ENCODE data around the gene TMEM167B. TPM values are rescaled to one million over a fixed set of nuclear protein-coding genes. Genes with fewer than 3 reads are reported as not detected.

The TMEM167B gene
- total and polyA plus RNA-seq, 2 of the 4 experiments (the other 2 are of a cell fraction) = 21.6 to 32.1 TPM

DNA sequence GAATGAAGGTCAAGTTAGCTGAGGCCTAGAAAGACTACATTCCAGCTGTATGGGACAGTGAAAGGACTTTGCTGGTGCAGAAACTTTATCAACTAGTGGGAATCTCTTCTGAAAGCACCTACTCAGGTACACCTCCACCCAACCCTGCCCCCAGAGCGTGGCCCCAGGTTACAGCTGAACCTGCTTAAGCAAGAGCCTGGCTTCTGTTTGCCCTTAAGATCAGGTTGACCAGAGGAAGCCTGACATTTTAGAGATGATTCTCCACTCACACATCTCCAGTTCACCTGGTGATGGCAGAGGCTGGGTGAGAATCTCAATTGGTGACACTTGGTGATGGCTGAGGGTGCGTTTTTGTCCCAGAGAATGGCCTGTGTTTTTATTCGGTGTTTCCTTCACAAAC lies 47.4 kb downstream of the TMEM167B start:
- ChIA-PET CTCF (interaction anchor here (0.6 kb wide), 1 partner anchor 62 kb away, joined by 3 read pairs; no protein-coding TSS in a partner anchor), POLR2A (ENCODE audit: unreplicated experiment) (no interaction called here)
- no peak overlapping the region for H4K8ac ChIP-seq (ENCODE audit: low read depth in 2 of 2, low read length in 2 of 2)
- H3K4me2 ChIP-seq (ENCODE audit: low read depth, low read length) = no peak overlapping the region
- no peak overlapping the region for H2BK5ac ChIP-seq (ENCODE audit: low read depth, low read length, poor library complexity, severe bottlenecking)
- no peaks in the 10 kb centered on the region for H3K9me3 ChIP-seq (ENCODE audit: control insufficient read depth, insufficient read depth, low read length)
- no peaks in the 10 kb centered on the region for H3K27me3 ChIP-seq (ENCODE audit: control insufficient read depth, insufficient read depth, low read length)
- TF ChIP-seq, protein P1, sequence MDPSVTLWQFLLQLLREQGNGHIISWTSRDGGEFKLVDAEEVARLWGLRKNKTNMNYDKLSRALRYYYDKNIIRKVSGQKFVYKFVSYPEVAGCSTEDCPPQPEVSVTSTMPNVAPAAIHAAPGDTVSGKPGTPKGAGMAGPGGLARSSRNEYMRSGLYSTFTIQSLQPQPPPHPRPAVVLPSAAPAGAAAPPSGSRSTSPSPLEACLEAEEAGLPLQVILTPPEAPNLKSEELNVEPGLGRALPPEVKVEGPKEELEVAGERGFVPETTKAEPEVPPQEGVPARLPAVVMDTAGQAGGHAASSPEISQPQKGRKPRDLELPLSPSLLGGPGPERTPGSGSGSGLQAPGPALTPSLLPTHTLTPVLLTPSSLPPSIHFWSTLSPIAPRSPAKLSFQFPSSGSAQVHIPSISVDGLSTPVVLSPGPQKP (IDR thresholded peaks at IDR 0.05; ENCODE audit: borderline replicate concordance, low read depth, low read length) = no peak
- no peak for TF ChIP-seq CEBPB (IDR thresholded peaks at IDR 0.05; ENCODE audit: low read depth, low read length)
- no peak for TF ChIP-seq RAD21 (IDR thresholded peaks at IDR 0.05; ENCODE audit: low read length)
- no peak for TF ChIP-seq NFE2L2 (IDR thresholded peaks at IDR 0.05; ENCODE audit: low read depth, low read length)
- TF ChIP-seq, protein P2, sequence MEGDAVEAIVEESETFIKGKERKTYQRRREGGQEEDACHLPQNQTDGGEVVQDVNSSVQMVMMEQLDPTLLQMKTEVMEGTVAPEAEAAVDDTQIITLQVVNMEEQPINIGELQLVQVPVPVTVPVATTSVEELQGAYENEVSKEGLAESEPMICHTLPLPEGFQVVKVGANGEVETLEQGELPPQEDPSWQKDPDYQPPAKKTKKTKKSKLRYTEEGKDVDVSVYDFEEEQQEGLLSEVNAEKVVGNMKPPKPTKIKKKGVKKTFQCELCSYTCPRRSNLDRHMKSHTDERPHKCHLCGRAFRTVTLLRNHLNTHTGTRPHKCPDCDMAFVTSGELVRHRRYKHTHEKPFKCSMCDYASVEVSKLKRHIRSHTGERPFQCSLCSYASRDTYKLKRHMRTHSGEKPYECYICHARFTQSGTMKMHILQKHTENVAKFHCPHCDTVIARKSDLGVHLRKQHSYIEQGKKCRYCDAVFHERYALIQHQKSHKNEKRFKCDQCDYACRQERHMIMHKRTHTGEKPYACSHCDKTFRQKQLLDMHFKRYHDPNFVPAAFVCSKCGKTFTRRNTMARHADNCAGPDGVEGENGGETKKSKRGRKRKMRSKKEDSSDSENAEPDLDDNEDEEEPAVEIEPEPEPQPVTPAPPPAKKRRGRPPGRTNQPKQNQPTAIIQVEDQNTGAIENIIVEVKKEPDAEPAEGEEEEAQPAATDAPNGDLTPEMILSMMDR (conservative IDR thresholded peaks at IDR 0.05; ENCODE audit: low read depth, low read length) = no peak
- no peak for TF ChIP-seq FOS (IDR thresholded peaks at IDR 0.05; ENCODE audit: low read depth, low read length)
- TF ChIP-seq RFX5 (IDR thresholded peaks at IDR 0.05; ENCODE audit: low read depth, low read length) = no peak
- no peak for TF ChIP-seq MXI1 (IDR thresholded peaks at IDR 0.05; ENCODE audit: borderline replicate concordance, low read depth, low read length)
- H2AK5ac ChIP-seq (ENCODE audit: low read depth, low read length) = no peak overlapping the region
- H3K4me3 ChIP-seq (ENCODE audit: insufficient read depth, low read depth, low read length) = no peak overlapping the region
- no peak overlapping the region for H3K56ac ChIP-seq (ENCODE audit: extremely low read depth, insufficient read depth, low read length)
- no peaks in the 10 kb centered on the region for H3K79me1 ChIP-seq (ENCODE audit: low read depth in 1 of 2, low read length in 2 of 2)
- dilution Hi-C loops (cut with HindIII; ENCODE audit: low sequenced_read_pairs, unreplicated experiment) = no loop called here
- H3K23ac ChIP-seq (ENCODE audit: low read depth, low read length) = no peak overlapping the region
- H4K91ac ChIP-seq (ENCODE audit: insufficient read depth, low read depth, low read length) = no peak overlapping the region
- H2AFZ ChIP-seq (replicated peaks; ENCODE audit: low read length, poor library complexity) = no peak overlapping the region
- H3K14ac ChIP-seq (replicated peaks; ENCODE audit: low read depth, low read length) = no peak overlapping the region
- no peak overlapping the region for H2BK120ac ChIP-seq (ENCODE audit: low read depth, low read length)
- no peak overlapping the region for H3K18ac ChIP-seq (ENCODE audit: low read depth, low read length)
- no peak overlapping the region for H2BK20ac ChIP-seq (ENCODE audit: low read depth, low read length)
- H3K4me1 ChIP-seq (ENCODE audit: control insufficient read depth, insufficient read depth, low read length) = no peaks in the 10 kb centered on the region
- H4K20me1 ChIP-seq (ENCODE audit: insufficient read depth, low read length) = no peaks in the 10 kb centered on the region
- H4K5ac ChIP-seq (ENCODE audit: low read depth, low read length) = no peak overlapping the region
- no peak overlapping the region for H2BK15ac ChIP-seq (ENCODE audit: low read depth, low read length)
- H3K9me1 ChIP-seq (ENCODE audit: insufficient read depth, low read length) = no peaks in the 10 kb centered on the region
- H2AK9ac ChIP-seq (replicated peaks; ENCODE audit: low read depth, low read length, poor library complexity) = no peak overlapping the region
- H3K27ac ChIP-seq (ENCODE audit: insufficient read depth, low read length) = no peak overlapping the region
- no CpG with 5 or more reads among the region's 3 CpGs for WGBS, 2 experiments (ENCODE audit: extremely low coverage in 2 of 2, insufficient read length in 1 of 2)
- H3K9ac ChIP-seq (ENCODE audit: low read depth, low read length) = no peak overlapping the region
- in situ Hi-C loops (cut with MboI; ENCODE audit: low sequenced_read_pairs) = no loop called here
- no peak overlapping the region for H3K4ac ChIP-seq (ENCODE audit: low read depth, low read length)
- DNase-seq = no peak
- no peaks in the 10 kb centered on the region for H3K36me3 ChIP-seq (ENCODE audit: control insufficient read depth, insufficient read depth, low read length)
- no TSS peak for BruUV-seq (replicated peaks)
- intact Hi-C loops (cut with micrococcal nuclease) = no loop called here
- no peak for ATAC-seq (ENCODE audit: low read depth)
